ENCODE measurements around the gene MERTK. TPM values are rescaled to one million over a fixed set of nuclear protein-coding genes. Genes with fewer than 3 reads are reported as not detected.

The MERTK gene
- total and polyA plus RNA-seq, 2 of the 8 experiments (the other 6 are each of a cell fraction or from before 2014, with no cell fraction given), result 6.5 to 7.0 TPM

DNA sequence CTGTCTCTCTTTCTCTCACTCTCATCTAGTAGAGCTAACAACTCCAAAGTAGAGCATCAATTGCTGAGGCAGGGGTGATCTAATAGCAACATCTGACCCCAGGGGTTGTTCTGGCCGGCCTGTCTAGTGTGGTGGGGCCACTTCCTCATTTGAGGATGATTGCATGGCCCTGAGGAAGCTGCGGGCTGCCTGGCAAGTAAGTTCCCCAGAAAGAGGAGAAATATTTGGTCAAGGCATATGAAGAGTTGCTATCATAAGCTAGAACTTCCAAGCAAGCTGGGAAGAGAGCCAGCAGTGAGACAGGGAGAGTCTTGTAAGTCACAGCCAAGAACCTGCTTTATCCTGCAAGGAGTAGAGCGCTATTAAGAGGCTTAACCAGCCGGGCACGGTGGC lies 105.8 kb downstream of the MERTK start:
- Histone ChIP-seq H2BK15ac (ENCODE audit: low read length) (no peak overlapping the region), H2BK20ac (ENCODE audit: low read length) (no peak overlapping the region), H3K4me1 (replicated peaks in 1 of 4; ENCODE audit: control insufficient read depth in 3 of 4, insufficient read depth in 4 of 4, low read length in 3 of 4) (no peaks in the 10 kb centered on the region), H3K23ac (ENCODE audit: insufficient read length) (no peak overlapping the region), H3K9me3 (ENCODE audit: insufficient read depth in 2 of 2, low read depth in 1 of 2, low read length in 1 of 2) (no peaks in the 10 kb centered on the region), H2AFZ (ENCODE audit: low read length) (no peak overlapping the region), H3K4ac (replicated peaks; ENCODE audit: insufficient read length, low read depth, low read length) (no peak overlapping the region), H3K36me3 (ENCODE audit: control insufficient read depth in 2 of 4, insufficient read depth in 4 of 4, low read length in 3 of 4) (no peaks in the 10 kb centered on the region; a peak in 2 of 8 replicates), H2BK12ac (ENCODE audit: low read depth, low read length) (no peak overlapping the region), H4K5ac (ENCODE audit: insufficient read length, low read depth, low read length) (no peak overlapping the region), H4K8ac (ENCODE audit: extremely low read depth, insufficient read depth, low read length) (no peak overlapping the region), H3K79me2 (ENCODE audit: control insufficient read depth in 1 of 2, insufficient read depth in 2 of 2, low read length in 2 of 2) (no peaks in the 10 kb centered on the region), H2BK120ac (replicated peaks; ENCODE audit: low read depth, low read length) (no peak overlapping the region), H3K4me3 (ENCODE audit: extremely low read depth in 1 of 4, insufficient read depth in 2 of 4, low read depth in 3 of 4, low read length in 4 of 4) (no peak overlapping the region), H3K27ac (ENCODE audit: low read depth, low read length) (no peak overlapping the region), H2BK5ac (ENCODE audit: low read depth, low read length) (no peak overlapping the region), H3K18ac (ENCODE audit: extremely low read depth, low read length) (no peak overlapping the region), H3K56ac (replicated peaks; ENCODE audit: insufficient read length, low read depth, low read length) (no peak overlapping the region), H3K27me3 (replicated peaks in 1 of 4; ENCODE audit: control insufficient read depth in 3 of 4, extremely low read depth in 1 of 4, insufficient read depth in 3 of 4, low read length in 3 of 4) (no peaks in the 10 kb centered on the region; a peak in 1 of 7 replicates), H4K20me1 (replicated peaks in 1 of 2; ENCODE audit: control insufficient read depth in 1 of 2, insufficient read depth in 2 of 2, low read length in 2 of 2) (no peaks in the 10 kb centered on the region), H4K91ac (replicated peaks; ENCODE audit: insufficient read length, low read length) (no peak overlapping the region), H2AK5ac (ENCODE audit: low read depth, low read length) (no peak overlapping the region), H3K9ac (replicated peaks in 1 of 4; ENCODE audit: extremely low read depth in 1 of 4, low read depth in 3 of 4, low read length in 3 of 4) (no peak overlapping the region), H3K4me2 (ENCODE audit: insufficient read depth in 1 of 2, low read depth in 2 of 2, low read length in 2 of 2) (no peak overlapping the region), H3K23me2 (ENCODE audit: low read depth, low read length) (no peaks in the 10 kb centered on the region), H3K79me1 (ENCODE audit: low read depth, low read length) (no peaks in the 10 kb centered on the region), H3K14ac (ENCODE audit: insufficient read length) (no peak overlapping the region)
- DNase-seq (ENCODE audit: low read depth in 1 of 2, low spot score in 2 of 2) (no peak), FAIRE-seq (no peak)
- ChIA-PET POLR2A (ENCODE audit: partially characterized antibody) (no interaction called here), CTCF (ENCODE audit: partially characterized antibody) (no interaction called here)
- 86% methylated on average over 5 of the region's 5 CpGs; no CpG with 5 or more reads in 1 of the 2 experiments for WGBS, 2 experiments (ENCODE audit: extremely low coverage in 1 of 2, insufficient coverage in 1 of 2, insufficient read length in 1 of 2, insufficient replicate concordance in 2 of 2, low coverage in 1 of 2, low lambda C conversion rate in 2 of 2, missing lambda C conversion rate in 1 of 2)
- TF ChIP-seq ZNF274 (IDR thresholded peaks at IDR 0.05; ENCODE audit: borderline replicate concordance, extremely low read depth, low read length) (no peak), SRF (IDR thresholded peaks at IDR 0.05; ENCODE audit: low read depth, low read length) (no peak)

Data from H1 (cell line).